Activated CD8-positive, alpha-beta memory T cell treated with anti-CD3 and anti-CD28 coated beads, Interleukin-2, amount 10 ng/mL, durations not matched to agents 7 days and 5 days (primary cell): ENCODE data around the gene RETREG2. TPM values are rescaled to one million over a fixed set of nuclear protein-coding genes. Genes with fewer than 3 reads are reported as not detected.

Experiments used
- ATAC-seq: fragments of 150-1000 bp; cut with Tn5 transposase; one replicate; pipeline ENCODE4 v1.10.0; 2021; ENCODE audit warnings: moderate library complexity
- CTCF ChIA-PET: fragments of 350-600 bp; sonication (Branson Sonifier 250); formaldehyde crosslinking; loops from one replicate; lab custom pipeline; 2021; ENCODE audit warnings: antibody characterized with exemption; lab: Charles Lee
- DNase-seq: peaks from one replicate; pipeline ENCODE4 v3.0.0-alpha.2; 2020
- H3K27ac Mint-ChIP-seq: one replicate; pipeline ENCODE4 v1.8.0; 2021; ENCODE audit warnings: mild to moderate bottlenecking, mixed read lengths
- H3K27me3 Mint-ChIP-seq: one replicate; pipeline ENCODE4 v1.8.0; 2021; ENCODE audit warnings: mixed read lengths
- H3K36me3 Mint-ChIP-seq: one replicate; pipeline ENCODE4 v1.8.0; 2021; ENCODE audit warnings: mild to moderate bottlenecking, mixed read lengths
- H3K4me1 Mint-ChIP-seq: one replicate; pipeline ENCODE4 v1.8.0; 2021; ENCODE audit warnings: mixed read lengths
- H3K4me3 Mint-ChIP-seq: one replicate; pipeline ENCODE4 v1.8.0; 2021; ENCODE audit warnings: mild to moderate bottlenecking, moderate library complexity, mixed read lengths
- H3K9me3 Mint-ChIP-seq: one replicate; pipeline ENCODE4 v1.8.0; 2022; ENCODE audit warnings: low read depth, mixed read lengths
- total RNA-seq, 2 experiments: library from RNA; stranded (reverse); gene quantifications; one replicate each; pipeline ENCODE4 v1.2.3, GENCODE V29; 2021

RETREG2 gene
- total RNA-seq, 2 experiments from 2014 or later, result 95.8 to 110 TPM

DNA sequence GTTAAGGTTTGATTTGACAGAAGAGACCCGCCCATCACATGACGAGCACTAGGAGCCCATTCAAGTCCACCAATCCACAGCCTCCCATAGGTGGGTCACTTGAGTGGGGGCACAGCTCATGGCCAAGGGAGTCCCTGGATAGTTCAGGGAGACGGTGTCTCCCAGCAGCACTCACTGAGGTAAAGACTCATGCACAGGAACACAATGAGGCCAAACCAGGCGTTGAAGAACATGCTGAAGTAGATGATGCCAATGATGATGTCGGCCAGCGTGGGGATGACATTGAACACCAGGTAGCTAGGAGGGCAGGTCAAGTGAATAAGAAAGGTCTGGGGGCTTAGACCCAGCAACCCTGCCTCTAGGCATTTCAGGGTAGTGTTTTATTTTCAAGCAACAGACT is 36.7 kb downstream of the RETREG2 start:
- H3K4me1 Mint-ChIP-seq, result peaks cover 47% of the 10 kb centered on the region
- H3K9me3 Mint-ChIP-seq, result no peaks in the 10 kb centered on the region
- H3K36me3 Mint-ChIP-seq, result peaks cover 14% of the 10 kb centered on the region
- no peak overlapping the region for H3K4me3 Mint-ChIP-seq
- DNase-seq (no peak), ATAC-seq (no peak)
- no peaks in the 10 kb centered on the region for H3K27me3 Mint-ChIP-seq
- CTCF ChIA-PET, result interaction anchor here (7.7 to 7.9 kb wide), 2 partner anchors 43 to 57 kb away, joined by 66 to 92 read pairs; partner anchors contain the start of genes NHEJ1 and SLC23A3
- H3K27ac Mint-ChIP-seq, result no peak overlapping the region

DNA sequence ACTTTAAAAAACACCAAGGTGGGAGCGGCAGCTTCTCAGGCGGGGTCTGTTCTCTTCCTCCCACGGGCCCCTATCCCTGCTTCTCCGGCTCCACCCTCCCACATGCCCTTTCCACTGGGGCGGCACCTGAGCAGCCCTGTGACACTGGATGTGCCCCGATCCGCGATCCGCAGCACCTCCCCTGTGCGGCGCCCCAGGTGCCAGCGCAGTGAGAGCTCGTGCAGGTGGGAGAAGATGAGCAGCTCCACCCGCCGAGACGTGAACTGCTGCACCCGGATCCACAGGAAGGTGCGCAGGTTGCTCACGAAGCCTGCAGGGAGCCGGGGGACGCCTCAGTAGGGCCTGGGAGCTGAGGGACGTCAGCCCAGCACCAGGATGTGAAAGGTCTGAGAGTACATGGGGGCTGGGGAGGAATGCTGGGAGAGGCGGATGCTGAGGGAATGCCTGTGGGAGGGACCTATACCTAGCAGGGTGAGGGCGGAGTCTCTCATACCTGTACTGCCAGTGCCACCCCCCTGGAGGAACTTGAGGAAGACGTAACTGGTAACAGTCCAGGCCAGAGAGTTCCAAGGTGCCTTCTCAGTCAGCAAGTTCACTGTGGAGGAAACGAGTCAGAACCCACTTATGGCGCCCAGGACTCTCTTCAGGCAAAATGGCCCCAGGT is 37.9 kb downstream of the RETREG2 start:
- Mint-ChIP-seq H3K9me3 (no peaks in the 10 kb centered on the region), H3K36me3 (peaks cover 15% of the 10 kb centered on the region), H3K4me3 (no peak overlapping the region), H3K4me1 (peaks cover 35% of the 10 kb centered on the region), H3K27me3 (no peaks in the 10 kb centered on the region), H3K27ac (no peak overlapping the region)
- CTCF ChIA-PET, result interaction anchor here (0.9 to 7.9 kb wide), 10 partner anchors 9 to 83 kb away, joined by 3 to 92 read pairs (median 6); partner anchors contain the start of genes ANKZF1, ATG9A, DNAJB2 and NHEJ1
- DNase-seq (no peak), ATAC-seq (no peak)

DNA sequence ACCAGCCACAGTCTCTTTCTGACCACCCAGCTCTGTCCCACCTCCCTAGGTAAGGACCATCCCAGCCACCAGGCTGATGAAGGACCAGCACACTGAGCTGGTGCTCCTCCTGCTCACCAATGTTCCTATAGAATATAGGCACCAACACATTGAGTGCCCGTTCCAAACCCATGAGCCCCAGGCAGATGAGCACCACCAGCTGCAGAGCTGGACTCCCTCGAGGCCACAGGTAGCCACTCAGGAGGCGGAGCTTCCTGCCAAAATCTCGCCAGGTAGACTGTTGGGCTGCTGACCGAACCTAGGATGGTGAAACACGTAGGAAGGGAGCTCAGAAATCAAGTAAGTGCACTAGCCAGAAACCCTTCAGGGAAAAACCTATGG is 38.5 kb downstream of the RETREG2 start:
- H3K27ac Mint-ChIP-seq, result no peak overlapping the region
- CTCF ChIA-PET, result interaction anchor here (0.6 to 7.9 kb wide), 11 partner anchors 9 to 82 kb away, joined by 3 to 92 read pairs (median 4); partner anchors contain the start of genes ANKZF1, ATG9A, DNAJB2 and NHEJ1

DNA sequence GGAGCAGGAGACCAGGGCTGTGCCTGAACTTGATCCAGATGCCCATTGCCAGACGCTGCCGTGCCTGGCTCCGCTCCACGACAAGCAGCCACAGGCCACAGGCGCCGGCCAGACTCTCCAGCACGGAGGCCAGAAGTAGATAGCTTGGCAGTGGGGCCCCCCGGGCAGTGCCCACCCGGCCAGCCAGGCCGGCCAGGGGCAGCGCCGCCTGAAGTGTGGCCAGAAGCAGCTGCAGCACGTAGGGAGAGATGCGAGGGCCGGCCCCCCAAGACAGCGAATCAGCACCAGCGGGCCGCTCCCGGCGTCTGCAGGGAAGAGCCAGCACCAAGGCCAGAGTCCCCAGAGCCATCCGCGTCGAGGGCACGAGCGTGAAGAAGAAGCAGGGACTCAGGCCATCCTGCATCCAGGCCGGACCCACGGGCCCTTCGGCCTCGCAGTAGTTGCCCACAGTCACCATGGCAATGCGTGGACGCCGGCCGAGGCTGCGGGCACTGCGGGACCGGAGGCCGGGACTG is 40.2 kb downstream of the RETREG2 start:
- Mint-ChIP-seq H3K27ac (peak overlapping the region; percentile 72), H3K4me1 (peaks cover 26% of the 10 kb centered on the region), H3K27me3 (no peaks in the 10 kb centered on the region), H3K4me3 (peak overlapping the region; percentile 76), H3K9me3 (no peaks in the 10 kb centered on the region), H3K36me3 (peaks cover 11% of the 10 kb centered on the region)
- ATAC-seq (peak; percentile 57), DNase-seq (no peak)
- CTCF ChIA-PET, result interaction anchor here (1.2 to 7.9 kb wide), 11 partner anchors 12 to 77 kb away, joined by 3 to 92 read pairs (median 5); partner anchors contain the start of genes ANKZF1, ATG9A, NHEJ1 and TUBA4B

More for the DNA sequence above, 38.5 kb downstream of the RETREG2 start:
- Mint-ChIP-seq H3K4me1 (peaks cover 30% of the 10 kb centered on the region), H3K27me3 (no peaks in the 10 kb centered on the region), H3K9me3 (no peaks in the 10 kb centered on the region), H3K4me3 (peak overlapping the region; percentile 37), H3K36me3 (peaks cover 13% of the 10 kb centered on the region)
- no peak for DNase-seq
- ATAC-seq, result no peak

DNA sequence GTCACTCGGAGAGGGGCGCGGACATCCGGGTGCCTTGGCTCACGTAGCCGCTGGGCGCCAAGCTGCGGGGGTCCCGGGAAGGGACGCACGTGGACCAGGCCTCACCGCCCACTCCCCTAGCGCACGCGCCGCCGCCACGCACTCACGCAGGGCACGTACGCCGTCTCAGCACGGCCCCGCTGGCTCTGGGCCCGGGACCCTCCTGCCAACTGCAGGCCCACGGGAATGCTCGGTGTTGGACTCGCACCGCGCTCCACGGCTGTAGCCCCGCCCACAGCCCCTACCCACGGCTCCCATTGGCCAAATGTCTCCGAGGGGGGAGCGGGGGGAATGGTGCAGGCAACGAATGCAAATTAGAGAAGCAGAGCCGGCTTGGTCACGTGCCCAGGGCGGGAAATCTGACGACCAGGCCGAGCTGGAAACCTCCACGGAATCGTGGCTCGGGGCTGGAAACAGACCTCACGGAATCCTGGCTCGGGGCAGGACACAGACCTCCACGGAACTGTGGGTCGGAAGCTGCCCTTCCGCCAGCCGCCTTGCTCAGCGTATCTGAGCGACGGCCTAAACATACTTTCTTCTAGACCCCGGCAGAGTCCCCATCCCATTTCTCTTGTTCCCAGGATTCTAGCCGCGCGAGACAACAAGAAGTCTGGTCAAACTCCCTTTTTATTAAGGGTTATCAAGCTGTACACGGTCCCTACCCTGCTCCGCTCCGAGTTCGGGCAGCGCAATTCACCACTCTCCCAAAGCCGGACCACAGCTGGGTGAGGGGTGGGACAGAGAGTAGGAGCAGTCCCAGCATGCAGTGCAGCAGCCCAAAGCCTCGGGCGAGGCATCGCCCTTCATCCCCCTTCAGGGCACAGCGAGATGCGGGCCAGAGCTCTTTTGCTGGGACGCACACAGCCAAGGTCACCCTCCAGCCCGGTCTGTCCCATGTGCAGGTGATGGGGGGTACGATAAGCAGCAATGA is 40.9 kb downstream of the RETREG2 start, which contains the start of gene ABCB6:
Gene ABCB6 (minus strand): TSS at position 227 of the 970 bp plus-strand sequence. CDS start 285 bp downstream, outside the sequence.
- Mint-ChIP-seq H3K27me3 (no peaks in the 10 kb centered on the region), H3K36me3 (peaks cover 18% of the 10 kb centered on the region), H3K4me1 (peaks cover 25% of the 10 kb centered on the region), H3K9me3 (no peaks in the 10 kb centered on the region), H3K4me3 (peak within 1 kb of the TSS; percentile 76), H3K27ac (peak within 1 kb of the TSS; percentile 72)
- peak; percentile 78 for ATAC-seq
- DNase-seq, result peak; percentile 89
- CTCF ChIA-PET, result interaction anchor here (1.1 to 4.7 kb wide), 11 partner anchors 11 to 76 kb away, joined by 3 to 26 read pairs (median 5); partner anchors contain the start of genes ANKZF1, ATG9A, TUBA4B and ZFAND2B

DNA sequence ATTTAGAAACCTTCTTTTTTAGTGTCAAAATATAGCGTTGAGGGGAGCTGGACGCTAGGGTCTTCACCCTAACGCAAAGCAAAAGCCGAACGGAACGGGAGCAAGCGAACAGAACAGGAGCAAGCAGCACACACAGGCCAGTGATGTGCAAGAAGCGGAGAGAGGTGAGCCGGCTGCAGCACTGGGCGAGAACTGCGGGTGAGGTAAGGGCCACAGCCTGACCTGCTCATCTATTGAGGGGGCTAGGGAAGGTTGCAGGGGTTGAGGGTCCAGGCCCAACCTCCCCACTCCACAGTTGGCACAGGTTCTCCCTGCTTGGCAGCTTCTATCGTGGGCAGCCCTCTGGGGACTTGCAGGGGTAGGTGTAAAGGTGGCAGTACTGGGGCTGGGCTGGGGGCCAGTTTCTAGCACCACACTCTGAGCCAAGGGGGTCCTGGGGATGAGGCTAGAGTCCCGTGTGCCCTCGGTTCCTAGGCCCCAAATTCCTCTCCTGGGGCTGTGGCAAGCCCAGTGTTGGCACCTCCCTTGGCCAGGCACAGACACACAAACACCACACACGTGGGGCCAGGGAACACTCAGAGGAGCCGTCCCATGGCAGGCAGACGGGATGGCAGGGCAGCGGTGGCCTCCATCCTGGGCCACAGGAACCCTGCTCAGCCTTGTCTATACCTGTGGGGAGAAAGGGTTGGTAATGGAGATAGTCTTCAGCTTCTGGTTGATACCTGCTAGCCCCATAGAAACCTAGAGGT is 41.9 kb downstream of the RETREG2 start:
- Mint-ChIP-seq H3K4me1 (peaks cover 25% of the 10 kb centered on the region), H3K9me3 (no peaks in the 10 kb centered on the region), H3K27me3 (no peaks in the 10 kb centered on the region), H3K36me3 (peaks cover 22% of the 10 kb centered on the region), H3K4me3 (no peak overlapping the region), H3K27ac (no peak overlapping the region)
- ATAC-seq (no peak), DNase-seq (no peak)
- CTCF ChIA-PET, result interaction anchor here (1.1 to 4.7 kb wide), 5 partner anchors 47 to 75 kb away, joined by 4 to 26 read pairs (median 5); no protein-coding TSS in a partner anchor

DNA sequence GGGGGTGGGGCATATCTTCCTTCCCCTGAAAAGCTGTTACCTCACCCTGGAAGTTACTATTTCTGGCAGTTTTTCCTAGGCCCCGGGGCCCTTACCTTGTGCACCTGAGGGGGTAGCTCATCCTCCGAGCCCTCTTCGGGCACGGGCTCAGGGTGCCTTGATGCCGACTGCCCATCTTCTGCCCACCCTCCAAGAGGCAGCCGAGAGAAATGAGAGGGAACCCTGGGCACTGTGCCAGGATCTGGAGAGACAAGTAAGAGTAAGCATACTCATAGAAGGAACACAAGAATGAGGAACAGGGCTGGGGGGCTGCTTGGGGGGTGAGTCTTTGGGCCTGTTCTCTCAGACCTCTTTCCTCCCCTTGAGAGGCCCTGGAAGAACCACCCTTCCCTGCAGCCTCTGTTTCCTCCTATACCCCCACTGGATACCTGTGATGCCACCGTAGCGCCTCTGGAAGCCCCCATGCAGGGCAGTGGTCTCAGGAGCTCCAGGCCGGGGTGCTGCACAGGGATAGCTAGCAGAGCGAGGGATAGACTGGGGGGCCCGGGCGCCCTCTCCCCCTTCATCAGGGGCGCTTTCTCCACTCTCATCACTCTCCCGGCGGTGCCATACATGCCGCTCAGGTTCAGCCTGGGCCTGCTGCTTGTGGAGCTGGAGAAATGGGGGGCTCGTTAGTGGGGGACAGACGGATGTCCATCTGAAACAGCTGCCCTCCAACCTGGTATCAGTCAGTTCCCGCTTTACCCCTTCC is 42.8 kb downstream of the RETREG2 start:
- Mint-ChIP-seq H3K4me3 (no peak overlapping the region), H3K4me1 (peaks cover 32% of the 10 kb centered on the region), H3K27ac (no peak overlapping the region), H3K9me3 (no peaks in the 10 kb centered on the region), H3K36me3 (peaks cover 29% of the 10 kb centered on the region), H3K27me3 (no peaks in the 10 kb centered on the region)
- DNase-seq (no peak), ATAC-seq (no peak)
- CTCF ChIA-PET, result interaction anchor here (0.9 kb wide), 1 partner anchor 51 kb away, joined by 3 read pairs; the partner anchor contains the start of gene SLC23A3

DNA sequence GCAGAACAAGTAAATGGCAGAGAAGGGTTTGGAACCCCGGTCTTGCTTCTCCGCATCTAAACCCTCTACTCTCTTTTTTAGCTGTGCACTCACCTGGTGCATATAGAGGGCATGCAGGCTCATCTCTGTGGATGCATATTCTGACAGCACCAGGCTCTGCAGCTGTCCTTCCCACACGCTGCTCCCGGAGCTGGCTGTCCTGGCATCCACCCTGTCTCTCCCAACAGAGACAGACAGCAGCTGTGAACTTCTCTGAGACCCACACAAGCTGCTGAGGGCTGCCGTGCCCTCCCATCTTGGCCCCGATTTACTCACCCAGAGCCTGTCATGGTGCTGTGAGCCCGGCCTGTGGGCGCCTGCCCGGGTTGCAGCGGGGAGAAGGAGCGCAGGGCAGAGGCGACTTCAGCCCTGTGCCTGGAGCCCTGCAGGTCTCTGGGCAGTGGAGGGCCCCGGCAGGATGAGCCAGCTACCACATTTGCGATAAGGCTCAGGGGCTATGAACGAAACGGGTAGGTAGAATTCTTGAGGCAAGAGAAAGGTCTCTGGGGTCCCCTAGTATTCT is 44.0 kb downstream of the RETREG2 start:
- CTCF ChIA-PET, result interaction anchor here (0.9 to 1.6 kb wide), 3 partner anchors 52 to 164 kb away, joined by 3 to 7 read pairs (median 3); partner anchors contain the start of gene SLC23A3
- Mint-ChIP-seq H3K4me3 (no peak overlapping the region), H3K27me3 (no peaks in the 10 kb centered on the region), H3K4me1 (peaks cover 29% of the 10 kb centered on the region), H3K36me3 (peaks cover 34% of the 10 kb centered on the region), H3K9me3 (no peaks in the 10 kb centered on the region), H3K27ac (no peak overlapping the region)
- ATAC-seq (no peak), DNase-seq (no peak)

DNA sequence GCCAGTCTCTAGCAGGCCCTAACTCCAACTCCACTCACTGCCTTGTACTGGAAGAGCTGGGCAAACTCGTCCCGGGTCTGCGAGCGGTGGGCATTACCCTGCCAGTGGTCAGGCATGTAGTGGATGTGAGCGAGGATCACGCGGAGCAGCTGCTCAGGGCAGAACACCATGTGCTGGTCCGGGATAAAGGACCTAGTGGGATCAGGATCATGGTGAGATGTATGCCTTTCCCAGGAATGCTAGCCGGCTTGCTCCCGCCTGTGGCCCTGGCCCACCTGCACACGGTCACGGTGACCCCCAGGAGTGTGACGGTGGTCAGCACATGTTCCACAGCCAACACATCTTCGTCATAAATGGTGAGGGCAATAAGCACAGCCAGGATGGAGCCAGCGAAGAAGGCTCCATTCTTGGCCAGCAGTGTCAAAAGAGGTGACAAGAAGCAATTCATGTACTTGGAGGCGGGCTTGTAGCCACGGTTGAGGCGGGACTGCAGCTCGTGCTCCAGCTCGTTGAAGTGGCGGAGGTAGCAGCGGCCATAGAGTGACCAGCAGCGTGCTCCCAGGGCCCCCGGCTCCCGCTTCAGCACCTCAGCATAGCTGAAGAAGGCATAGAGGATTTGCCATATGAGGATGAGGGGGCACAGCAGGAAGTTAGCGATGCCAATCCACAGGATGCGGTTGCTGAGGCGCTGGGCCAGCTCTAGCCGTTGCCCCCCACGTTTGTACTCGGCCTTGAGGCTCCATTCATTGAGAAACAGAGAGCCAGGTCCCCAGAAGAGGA is 45.9 kb downstream of the RETREG2 start:
- CTCF ChIA-PET, result no interaction called here
- Mint-ChIP-seq H3K4me1 (peaks cover 34% of the 10 kb centered on the region), H3K4me3 (no peak overlapping the region), H3K9me3 (no peaks in the 10 kb centered on the region), H3K36me3 (peaks cover 37% of the 10 kb centered on the region), H3K27ac (no peak overlapping the region), H3K27me3 (no peaks in the 10 kb centered on the region)
- ATAC-seq (no peak), DNase-seq (no peak)

DNA sequence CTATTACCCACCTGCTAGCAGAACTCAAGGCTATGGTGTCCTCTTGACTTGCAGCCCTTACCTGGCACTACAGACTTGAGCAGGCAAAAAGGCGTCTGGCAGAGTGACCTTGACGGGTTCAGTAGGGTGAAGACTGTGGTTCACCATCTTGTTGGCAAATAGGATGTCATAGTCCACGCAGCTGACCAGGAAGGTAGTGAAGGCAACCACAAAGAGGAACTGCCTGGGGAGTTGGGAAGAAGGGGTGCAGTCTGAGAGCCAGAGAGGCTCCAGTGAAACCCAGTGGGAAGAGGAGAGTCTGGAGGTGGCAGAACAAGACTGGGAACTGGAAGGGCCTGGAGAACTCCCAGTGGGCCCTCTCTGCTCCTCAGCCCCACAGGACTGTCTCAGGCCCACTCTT is 47.3 kb downstream of the RETREG2 start:
- Mint-ChIP-seq H3K36me3 (peaks cover 36% of the 10 kb centered on the region), H3K27ac (peak overlapping the region; percentile 24), H3K4me3 (no peak overlapping the region), H3K9me3 (no peaks in the 10 kb centered on the region), H3K27me3 (no peaks in the 10 kb centered on the region), H3K4me1 (peaks cover 35% of the 10 kb centered on the region)
- CTCF ChIA-PET, result no interaction called here
- DNase-seq (no peak), ATAC-seq (no peak)
